NCI-H2227 (cell line): Measurements from ENCODE around the gene SLC2A13.
A peak's percentile ranks its signal among the peaks of the same experiment; 100 is the strongest.

Source experiments
- DNase-seq: peaks from one replicate; lab custom pipeline; 2025; ENCODE audit not compliant: unreplicated experiment; lab: John Stamatoyannopoulos, UW

Gene SLC2A13

DNA sequence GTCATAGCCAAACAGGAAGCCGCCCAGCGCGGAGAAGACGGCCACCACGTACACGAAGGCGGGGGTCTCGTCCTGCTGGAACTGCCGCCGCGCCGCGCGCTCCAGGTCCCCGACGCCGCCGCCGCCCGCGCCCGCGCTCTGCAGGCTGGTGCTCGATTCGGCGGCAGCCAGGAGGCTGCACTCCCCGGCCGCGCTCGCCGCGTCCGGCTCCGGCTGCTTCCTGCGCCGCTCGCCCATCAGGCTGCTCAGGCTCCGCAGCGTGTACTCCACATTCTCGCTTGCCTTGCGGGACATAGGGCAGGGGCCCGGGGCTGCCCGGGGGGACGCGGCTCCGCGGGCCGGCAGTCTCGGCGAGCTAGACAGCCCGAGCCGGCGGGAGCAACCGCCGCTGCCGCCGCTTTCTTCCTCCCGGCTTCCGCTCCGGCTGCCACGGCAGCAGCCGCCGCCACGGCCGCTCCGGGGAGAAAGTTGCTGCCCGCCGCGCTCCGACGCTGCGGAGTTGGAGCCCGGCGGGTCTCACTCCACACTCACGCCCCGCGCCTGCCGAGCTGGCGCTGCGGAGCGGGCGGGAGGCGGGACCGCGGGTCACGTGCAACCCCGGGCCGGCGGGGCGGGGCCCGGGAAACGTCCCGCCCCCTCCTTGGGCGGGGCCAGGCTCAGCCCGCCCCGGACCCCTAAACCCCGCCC, at the start of gene SLC2A13:
Gene SLC2A13, minus strand, starts transcription at position 567 of the 687 bp plus-strand sequence. Its CDS starts 273 bp downstream, at position 294.
- peak; percentile 82 for DNase-seq

GRCh38 chr12:40154381-40154780, 48.5 kb upstream of the SLC2A13 start:
- no peak for DNase-seq

GRCh38 chr12:40153432-40153831, 47.6 kb upstream of the SLC2A13 start:
- DNase-seq = no peak

GRCh38 chr12:40152783-40153383, 47.0 kb upstream of the SLC2A13 start:
- DNase-seq = no peak

- DNase-seq = no peak
Measured at GRCh38 chr12:40149673-40150260, 43.9 kb upstream of the SLC2A13 start.

DNA sequence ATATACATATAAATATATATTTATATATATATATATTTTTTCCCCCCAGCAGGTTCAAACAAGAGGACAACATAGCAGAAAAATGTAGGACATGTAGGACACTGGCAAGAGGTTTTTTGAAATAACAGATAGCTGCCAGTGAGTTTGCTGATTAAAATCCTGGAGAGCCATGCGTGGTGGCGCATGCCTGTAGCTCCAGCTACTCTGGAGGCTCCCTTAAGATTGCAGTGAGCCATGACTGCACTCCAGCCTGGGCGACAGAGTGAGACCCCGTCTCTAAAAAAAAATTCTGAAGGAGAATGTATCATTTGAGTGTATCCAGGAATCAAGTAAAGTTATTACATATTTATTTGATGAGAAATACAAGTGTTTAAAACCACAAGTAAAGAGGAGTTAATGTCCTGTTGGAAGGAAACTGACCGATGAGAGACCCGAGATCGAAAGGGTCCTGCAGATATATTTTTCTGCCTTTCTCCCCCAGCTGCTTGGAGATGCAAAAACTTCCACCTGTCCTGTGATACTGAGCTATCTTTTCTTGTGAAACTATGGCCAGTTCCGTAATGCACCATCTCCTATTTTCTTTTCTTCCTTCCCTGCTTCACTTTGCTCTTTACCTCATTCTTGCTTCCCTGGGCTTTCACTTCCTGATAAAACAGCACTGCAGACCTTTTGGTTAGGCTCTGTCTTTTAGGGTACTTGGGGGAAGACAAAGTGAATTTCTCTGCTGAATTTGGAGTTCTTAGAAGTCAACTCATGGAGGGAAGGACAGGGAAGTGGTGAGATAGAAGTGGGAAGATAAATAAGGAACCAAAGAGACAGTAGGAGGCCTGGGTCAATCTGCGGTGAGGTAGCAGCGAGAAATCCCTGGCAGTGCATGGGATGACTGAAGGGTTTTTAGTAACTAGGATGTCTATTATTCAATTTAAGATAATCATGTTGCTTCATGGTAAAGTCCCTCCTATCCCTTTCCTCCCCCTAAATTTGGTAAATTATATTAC, 41.2 kb upstream of the SLC2A13 start:
- DNase-seq = no peak

GRCh38 chr12:40145896-40146295, 40.0 kb upstream of the SLC2A13 start:
- DNase-seq = no peak

GRCh38 chr12:40144023-40144422, 38.1 kb upstream of the SLC2A13 start:
- no peak for DNase-seq

- DNase-seq = no peak
Measured at GRCh38 chr12:40142001-40142744, 36.3 kb upstream of the SLC2A13 start.

- no peak for DNase-seq
Measured at GRCh38 chr12:40138526-40138925, 32.6 kb upstream of the SLC2A13 start.

GRCh38 chr12:40137252-40137651, 31.4 kb upstream of the SLC2A13 start:
- DNase-seq = no peak

DNA sequence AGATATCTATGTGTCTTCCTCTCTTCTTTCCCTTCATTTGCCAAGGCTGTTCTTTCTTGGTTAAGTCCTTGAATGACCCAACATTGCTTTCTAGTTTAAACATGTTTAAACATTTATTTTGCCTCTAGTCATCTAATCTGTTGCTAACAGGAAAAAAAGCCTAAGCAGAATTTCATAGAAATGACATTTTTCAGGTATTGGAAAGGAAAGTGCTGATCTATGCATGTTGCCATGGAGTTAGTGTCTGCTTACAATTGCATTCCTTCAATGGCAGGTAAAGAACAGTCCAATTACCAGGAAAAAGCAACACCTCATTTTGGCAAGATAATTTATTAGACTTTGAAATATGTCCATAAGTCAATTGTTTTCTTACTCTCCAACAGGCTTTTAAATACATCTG, 21.5 kb upstream of the SLC2A13 start:
- no peak for DNase-seq

DNA sequence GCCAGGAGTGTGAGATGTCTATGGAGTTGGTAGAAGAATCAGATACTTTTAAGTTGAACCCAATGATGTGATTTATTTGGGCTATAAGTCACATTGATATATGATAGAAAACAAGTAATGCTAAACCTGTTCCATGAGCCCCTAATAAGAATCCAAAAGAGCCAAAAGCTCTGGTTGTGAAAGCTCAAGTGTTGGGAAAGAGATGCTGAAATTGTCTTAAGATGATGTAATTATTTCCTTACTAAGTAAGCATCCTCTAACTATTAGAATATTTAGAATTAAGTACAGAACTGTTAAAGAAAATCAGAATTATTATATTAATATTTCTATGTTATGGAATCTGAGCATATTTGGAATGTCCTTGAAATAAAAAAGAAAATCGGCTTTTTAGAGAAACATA, 17.6 kb upstream of the SLC2A13 start:
- no peak for DNase-seq

DNA sequence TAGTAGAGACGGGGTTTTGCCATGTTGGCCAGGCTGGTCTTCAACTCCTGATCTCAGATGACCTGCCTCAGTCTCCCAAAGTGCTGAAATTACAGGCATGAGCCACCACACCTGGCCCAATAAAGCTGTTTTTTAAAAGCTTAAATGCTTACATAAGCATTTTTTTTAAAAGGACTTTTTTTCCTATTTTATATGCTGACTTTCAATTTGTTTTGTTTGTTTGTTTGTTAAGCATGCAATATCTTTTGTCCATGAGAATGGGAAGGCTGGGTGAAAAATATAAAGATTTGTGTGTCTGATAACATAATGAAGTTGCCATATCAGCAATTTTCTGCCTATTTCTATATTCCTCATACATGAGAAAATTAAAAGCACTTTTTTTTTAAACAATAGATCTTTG, 17.0 kb upstream of the SLC2A13 start:
- DNase-seq = no peak

DNA sequence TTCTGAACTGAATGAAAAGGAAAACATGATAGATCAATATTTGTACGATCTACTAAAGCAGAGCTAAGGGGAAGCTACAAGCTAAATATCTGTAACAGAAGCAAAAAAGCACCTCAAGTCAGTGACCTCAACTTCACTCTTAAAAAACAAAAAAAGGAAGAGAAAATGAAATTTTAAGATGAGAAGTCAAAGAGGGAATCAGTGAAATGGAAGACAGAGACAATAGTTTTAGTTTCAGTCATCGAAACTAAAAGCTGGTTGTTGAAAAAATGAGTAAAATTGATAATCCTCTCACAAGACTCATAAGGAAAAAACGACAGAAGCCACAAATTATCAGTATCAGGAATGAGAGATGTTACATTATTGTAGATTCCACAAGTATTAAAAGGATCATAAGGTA, 11.9 kb upstream of the SLC2A13 start:
- DNase-seq = no peak

DNA sequence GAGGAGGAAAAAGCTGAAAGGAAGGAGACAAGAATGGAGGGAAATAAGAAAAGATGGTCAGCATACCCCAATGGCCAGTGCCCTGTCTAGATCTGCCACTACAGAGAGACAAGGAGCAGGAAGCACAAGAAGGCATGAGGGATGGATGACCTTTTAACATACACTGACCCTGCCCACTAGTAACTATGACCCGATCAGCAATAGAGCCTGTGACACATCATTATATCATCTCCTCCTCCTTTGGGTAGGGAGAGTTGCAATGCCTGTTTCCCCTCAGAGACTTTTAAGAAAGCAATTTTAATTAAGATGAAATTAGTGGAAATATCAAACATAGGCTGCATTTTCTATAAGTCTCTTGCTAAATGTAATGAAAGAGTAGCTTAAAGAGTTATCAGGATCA, 4.7 kb upstream of the SLC2A13 start:
- DNase-seq = no peak

DNA sequence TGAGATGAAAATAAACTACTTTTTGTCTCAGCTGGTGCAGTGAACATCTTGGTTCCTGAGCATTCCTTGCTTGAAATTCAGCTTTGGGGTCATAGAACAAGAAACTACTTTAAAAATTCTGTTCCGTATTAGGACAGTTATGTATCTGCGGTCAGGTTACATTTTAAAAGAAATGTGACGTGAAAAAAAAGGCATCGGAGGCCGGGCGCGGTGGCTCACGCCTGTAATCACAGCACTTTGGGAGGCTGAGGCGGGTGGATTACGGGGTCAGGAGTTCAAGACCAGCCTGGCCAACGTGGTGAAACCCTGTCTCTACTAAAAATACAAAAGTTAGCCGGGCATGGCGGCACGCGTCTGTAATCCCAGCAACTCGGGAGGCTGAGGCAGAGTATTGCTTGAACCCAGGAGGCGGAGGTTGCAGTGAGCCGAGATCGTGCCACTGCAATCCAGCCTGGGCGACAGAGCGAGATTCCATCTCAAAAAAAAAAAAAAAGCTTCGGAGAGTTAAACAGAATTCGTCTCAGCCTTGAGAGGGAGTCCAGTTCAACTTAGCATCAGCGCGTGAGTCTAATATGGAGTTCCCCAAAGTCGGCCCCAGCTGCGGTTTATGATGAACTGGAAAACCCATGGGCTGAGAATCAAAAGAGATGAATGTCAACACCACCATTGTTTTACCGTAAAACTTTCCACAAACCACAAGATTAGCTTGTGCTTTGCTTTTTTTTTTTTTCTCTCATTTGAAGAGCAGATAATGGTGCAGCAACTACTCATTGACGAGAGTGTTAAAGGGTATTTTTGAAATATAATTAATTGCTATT, 2.1 kb upstream of the SLC2A13 start:
- DNase-seq = no peak

GRCh38 chr12:40107098-40107802, 1.4 kb upstream of the SLC2A13 start:
- DNase-seq = peak; percentile 86

- no peak for DNase-seq
Measured at GRCh38 chr12:40106655-40107054, 774 bp upstream of the SLC2A13 start.
